ENCODE data around the gene BTNL2.

- no peak for TF ChIP-seq EZH2phosphoT487 (IDR thresholded peaks at IDR 0.05; ENCODE audit: low read length)
- no peak for TF ChIP-seq CTCF (IDR thresholded peaks at IDR 0.05; ENCODE audit: low read length)
These were observed 17.8 kb upstream of the BTNL2 start for GRCh38 chr6:32424589-32425300.
